Right lobe of liver (tissue), 4 donors: ENCODE data around the gene SGCE.

Experiments used
- CTCF ChIP-seq, 4 donors: fragments of 200-600 bp in 3 of 4; fragments of 450-650 bp in 1 of 4; IDR thresholded peaks; one replicate each; pipeline versions ENCODE4 v1.5.1 to v1.8.0; 2016 to 2022; ENCODE audit warnings: antibody characterized with exemption in 4 of 4, mild to moderate bottlenecking in 2 of 4
- POLR2A ChIP-seq: fragments of 450-650 bp; IDR thresholded peaks from one replicate; pipeline ENCODE4 v1.6.1; 2017; ENCODE audit warnings: antibody characterized with exemption, mild to moderate bottlenecking
- donor health status: DM: no; HTN: no; CAD: no.
- donor health status: DM: no; HTN: no; CAD: no.
- donor health status: DM: no; HTN: yes; CAD: no.

GRCh38 chr7:94580601-94581000, 75.3 kb downstream of the SGCE start:
- TF ChIP-seq CTCF (IDR thresholded peaks at IDR 0.05) (no peak), POLR2A (no peak)
